Epithelial cell of proximal tubule (primary cell): ENCODE measurements around the gene CCDC57. TPM values are rescaled to one million over a fixed set of nuclear protein-coding genes. Genes with fewer than 3 reads are reported as not detected.

Experiments used
- DNase-seq: peaks from one replicate; pipeline ENCODE4 v3.0.0-alpha.2; 2011; ENCODE audit warnings: low read depth
- H3K4me3 ChIP-seq: 2 replicates; pipeline ENCODE4 v1.5.1; 2011; ENCODE audit warnings: low read depth, mild to moderate bottlenecking, low read length
- CTCF ChIP-seq: conservative IDR thresholded peaks from 2 replicates; pipeline ENCODE4 v1.5.1; 2012; ENCODE audit warnings: low read depth, mild to moderate bottlenecking, low read length
- total RNA-seq: library from RNA; depleted of rRNA; stranded (reverse); fragments of >200 nt; gene quantifications from 2 replicates; pipeline ENCODE4 v1.2.3, GENCODE V29; 2015

Gene CCDC57
- total RNA-seq, 1 donor from 2014 or later: 10.8 TPM

- no peak for DNase-seq
- no peak for TF ChIP-seq CTCF
- H3K4me3 ChIP-seq: no peak overlapping the region
Measured at GRCh38 chr17:82059272-82060000, 153.2 kb downstream of the CCDC57 start.

DNA sequence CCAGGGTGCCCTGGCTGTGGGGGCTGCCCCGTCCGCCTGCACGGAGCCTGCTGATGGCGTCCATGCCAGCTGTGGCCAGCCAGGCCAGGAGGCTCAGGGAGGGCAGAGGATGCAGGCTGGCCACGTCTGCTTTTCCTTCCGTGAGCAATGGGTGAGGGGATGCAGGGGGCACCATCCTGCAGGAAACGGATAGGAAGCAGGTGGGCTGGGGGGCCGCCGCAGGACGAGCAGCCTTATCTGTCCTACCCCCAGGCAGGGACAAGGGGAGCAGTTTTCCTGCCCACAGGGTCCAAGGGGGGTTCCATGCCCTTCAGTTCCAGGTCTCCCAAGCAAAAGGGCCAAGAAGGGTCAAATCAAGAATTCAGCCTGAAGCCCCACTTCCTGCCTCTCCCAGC lies 153.8 kb downstream of the CCDC57 start:
- DNase-seq: no peak
- no peak overlapping the region for H3K4me3 ChIP-seq
- no peak for TF ChIP-seq CTCF

DNA sequence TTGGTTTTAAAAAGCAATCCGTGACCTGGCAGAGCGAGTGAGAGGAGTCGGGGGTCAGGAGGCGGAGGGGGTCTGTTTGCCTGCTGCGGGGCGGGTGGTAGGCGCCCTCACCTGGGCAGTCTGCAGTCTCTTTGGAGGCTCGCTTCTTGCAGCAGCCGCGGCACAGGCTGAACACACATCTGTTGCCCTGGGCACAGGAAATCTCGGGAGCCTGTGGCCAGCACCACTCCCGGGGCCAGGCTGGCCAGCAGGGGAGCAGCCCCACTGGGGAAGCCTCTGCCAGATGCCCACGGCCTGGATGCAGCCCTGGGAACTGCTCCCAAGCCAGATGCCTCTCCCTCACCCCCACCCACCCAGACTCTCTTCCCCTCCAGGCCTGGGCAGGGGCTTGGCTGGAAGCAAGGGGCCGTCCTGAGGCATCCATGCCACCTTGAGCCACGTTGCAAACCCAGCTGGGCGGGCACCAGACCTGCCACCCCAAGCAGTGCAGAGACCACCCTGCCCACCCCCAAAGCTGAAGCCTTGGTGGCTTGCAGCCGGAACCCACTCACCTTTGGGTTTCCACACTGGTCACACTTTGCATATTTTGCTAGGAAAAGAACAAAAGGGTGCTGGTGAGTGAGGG lies 154.3 kb downstream of the CCDC57 start:
- TF ChIP-seq CTCF: no peak
- H3K4me3 ChIP-seq: no peak overlapping the region
- no peak for DNase-seq

DNA sequence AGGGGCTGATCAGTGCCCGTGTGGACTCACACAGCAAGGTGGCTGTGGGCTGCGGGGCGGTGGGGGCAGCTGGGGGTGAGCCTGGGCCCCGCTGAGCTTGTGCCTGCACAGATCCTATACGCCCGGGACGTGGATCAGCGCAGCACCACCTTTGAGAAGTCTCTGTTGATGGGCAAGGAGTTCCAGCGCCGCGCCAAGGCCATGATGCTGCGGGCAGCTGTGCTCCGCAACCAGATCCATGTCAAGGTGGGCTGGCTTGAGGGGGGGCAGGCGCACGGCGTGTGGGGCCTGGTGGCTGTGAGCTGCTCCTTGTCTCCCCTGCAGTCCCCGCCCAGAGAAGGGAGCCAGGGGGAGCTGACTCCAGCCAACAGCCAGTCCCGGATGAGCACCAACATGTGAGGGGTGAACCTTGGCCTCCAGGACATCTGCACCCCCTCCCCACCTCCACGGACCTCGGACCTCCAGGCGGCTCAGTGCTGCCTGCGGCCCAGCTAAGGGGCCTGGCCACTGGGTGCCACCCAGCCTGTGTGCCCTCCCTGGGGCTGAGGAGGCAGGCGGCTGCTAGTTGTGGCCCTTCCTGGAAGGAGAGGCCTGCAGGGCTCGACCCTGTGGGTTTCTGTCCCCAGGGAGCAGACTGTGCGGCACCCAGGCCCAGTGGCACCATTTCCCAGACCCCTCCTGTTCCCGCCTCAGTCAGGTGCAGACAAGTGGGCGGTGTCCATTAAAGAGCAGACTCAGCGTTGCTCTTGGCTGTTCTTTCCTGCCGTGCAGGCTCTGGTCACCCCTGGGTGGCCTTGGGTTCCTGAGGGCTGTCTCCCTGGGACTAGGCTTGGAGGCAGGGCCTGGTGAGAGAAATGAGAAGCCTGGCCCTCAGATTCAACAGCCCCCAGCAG lies 155.7 kb downstream of the CCDC57 start:
- TF ChIP-seq CTCF: no peak
- H3K4me3 ChIP-seq: no peak overlapping the region
- DNase-seq: no peak

DNA sequence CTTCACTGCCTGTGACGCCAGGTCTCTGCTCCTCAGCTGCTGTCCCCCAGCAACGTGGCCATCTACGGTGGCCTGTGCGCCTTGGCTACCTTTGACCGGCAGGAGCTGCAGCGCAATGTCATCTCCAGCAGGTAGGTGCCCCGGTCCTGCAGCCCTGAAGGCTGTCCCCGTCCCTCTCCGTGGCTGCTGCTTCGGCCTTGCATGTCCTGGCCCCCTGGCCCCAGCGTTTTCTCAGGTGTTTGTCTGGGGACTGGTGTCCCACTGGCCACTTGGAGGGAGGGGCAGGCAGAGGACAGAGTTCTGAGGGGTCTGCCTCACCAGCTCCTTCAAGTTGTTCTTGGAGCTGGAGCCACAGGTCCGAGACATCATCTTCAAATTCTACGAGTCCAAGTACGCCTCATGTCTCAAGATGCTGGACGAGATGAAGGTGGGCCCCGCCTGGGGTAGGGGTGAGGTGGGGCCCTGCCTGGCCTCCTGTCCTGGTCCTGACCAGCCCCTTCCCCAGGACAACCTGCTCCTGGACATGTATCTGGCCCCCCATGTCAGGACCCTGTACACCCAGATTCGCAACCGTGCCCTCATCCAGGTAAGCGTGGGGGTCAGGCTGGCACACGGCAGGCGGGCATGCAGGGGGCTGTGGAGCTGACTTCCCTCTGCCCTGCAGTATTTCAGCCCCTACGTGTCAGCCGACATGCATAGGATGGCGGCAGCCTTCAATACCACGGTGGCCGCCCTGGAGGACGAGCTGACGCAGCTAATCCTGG lies 156.5 kb downstream of the CCDC57 start:
- no peak for DNase-seq
- TF ChIP-seq CTCF: no peak
- H3K4me3 ChIP-seq: no peak overlapping the region

DNA sequence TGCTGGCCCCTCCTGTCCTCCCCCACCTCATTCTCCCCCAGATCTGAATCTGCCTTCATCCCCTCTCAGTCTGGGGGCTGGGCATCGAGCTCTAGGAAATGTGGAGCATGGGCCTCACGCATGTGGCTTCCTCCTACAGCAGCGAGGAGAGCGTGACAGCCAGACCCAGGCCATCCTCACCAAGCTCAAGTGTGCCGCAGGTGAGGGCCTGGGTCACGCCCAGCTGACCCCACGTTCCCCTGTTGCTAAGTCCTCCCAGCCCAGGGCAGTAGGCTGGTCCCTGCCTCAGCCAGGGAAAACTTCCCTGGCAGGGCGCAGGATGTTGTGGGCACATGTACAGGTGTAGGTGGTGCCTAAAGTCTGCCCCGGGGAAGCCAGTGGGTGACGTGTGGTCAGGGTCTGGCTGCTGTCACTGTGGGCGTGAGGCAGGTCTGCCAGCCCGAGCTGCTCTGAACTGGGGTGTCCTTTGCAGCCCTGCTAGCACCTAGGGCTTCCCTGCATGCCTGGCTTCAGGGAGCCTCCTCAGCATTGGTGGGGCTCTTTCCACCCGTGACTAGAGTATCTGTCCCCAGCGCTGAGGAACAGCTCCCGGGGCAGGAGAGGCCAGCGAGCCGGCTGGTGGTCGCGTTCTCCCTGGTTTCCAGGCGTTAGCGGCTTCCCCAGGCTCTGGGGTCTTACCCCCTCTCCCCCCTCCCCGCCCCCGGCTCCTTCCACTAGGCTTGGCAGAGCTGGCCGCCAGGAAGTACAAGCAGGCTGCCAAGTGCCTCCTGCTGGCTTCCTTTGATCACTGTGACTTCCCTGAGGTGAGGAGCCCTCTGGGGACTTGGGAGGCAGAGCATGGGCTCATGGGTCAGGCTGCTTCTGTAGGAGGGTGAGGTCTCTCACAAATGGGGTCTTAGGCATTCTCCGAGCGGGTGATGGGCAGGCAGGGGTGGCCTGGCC lies 157.3 kb downstream of the CCDC57 start:
- DNase-seq: no peak
- H3K4me3 ChIP-seq: no peak overlapping the region
- TF ChIP-seq CTCF: no peak
